GM19397 (cell line): ENCODE data around the gene RYR2.

Experiments
- ATAC-seq: cut with Tn5 transposase; IDR thresholded peaks from one replicate; pipeline ENCODE4 v1.9.1; 2021; ENCODE audit warnings: mild to moderate bottlenecking, moderate library complexity; ENCODE audit not compliant: unreplicated experiment

RYR2 gene

DNA sequence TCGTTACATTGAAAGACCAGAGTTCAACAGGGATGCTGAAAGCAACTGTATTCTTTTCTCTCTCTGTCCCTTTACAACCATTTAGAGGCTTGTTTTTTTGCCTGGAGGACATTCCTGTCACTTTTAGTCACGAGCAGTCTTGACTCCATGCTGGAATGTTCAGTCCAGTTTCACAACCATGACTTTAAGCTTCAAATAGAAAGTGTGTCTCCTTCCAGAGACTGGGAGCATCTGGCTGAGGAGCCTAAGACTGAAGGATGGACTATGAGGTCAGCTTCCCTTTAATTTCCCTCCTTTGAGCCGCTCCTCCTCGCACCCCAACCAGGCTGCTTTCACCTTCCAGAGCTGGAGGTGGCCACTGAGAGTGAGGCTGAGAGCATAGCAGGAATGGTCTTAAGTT lies 10.5 kb upstream of the RYR2 start:
- ATAC-seq, result no peak

- ATAC-seq, result peak; percentile 68
Observed at GRCh38 chr1:237032029-237032428, 10.0 kb upstream of the RYR2 start.

GRCh38 chr1:237033061-237033460 lies 8.9 kb upstream of the RYR2 start:
- no peak for ATAC-seq

DNA sequence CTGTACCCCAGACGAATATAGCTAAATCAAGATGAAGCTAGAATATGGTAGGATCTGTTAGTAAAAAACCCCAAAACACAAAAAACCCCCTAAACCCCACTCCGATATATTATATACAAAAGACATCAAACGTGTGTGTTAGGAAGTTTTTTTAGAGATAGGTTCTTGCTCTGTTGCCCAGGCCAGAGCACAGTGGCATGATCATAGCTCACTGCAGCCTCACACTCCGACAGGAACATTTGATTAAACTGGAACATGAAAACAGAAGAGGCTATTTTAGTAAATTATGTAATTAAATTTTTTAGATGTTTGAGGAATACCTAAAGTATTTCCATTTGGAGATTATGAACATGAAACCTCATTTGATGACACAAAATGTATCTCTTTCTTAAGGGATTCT lies 8.2 kb upstream of the RYR2 start:
- ATAC-seq, result no peak

- no peak for ATAC-seq
Observed at GRCh38 chr1:237035759-237036158, 6.2 kb upstream of the RYR2 start.

DNA sequence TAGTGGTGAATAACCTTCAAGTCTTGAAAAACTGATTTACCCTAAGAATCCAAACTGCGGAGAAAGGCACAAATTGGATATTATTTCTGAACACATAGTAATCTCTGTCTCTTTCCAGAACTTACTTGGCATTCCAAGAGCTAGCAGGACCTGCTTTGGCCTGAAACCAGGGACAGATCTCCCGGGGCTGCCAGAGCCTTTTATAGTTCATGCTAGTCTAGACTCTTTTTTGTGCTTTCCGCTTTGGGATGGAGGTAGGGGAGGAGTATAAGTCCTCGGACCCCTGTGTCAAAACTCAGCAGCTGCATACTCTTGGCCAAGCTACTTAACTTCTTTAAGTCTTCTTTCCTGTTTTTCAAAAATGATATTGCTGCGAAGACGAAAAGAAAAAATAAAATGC lies 3.8 kb upstream of the RYR2 start:
- no peak for ATAC-seq

- no peak for ATAC-seq
Observed at GRCh38 chr1:237040823-237041222, 1.2 kb upstream of the RYR2 start.

DNA sequence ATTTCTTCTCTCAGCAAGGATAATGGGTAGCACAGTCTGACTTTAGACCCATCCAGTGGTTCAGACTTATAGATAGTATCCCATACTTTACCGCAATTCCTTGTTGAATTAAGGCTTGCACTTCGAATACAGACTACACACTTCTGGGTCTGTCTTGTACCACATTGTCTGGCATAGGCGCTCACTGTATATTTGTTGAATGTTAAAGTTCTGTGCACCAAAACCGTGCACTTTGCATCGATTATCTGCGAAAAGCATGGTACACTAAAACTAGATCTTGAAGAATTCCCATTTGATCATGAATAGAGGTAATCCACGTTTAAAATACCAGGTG lies 556 bp upstream of the RYR2 start:
- ATAC-seq, result no peak

GRCh38 chr1:237042526-237042891 lies 525 bp downstream of the RYR2 start:
- ATAC-seq, result no peak

- no peak for ATAC-seq
Observed at GRCh38 chr1:237042892-237043576, 1.1 kb downstream of the RYR2 start.

GRCh38 chr1:237043846-237044636 lies 2.1 kb downstream of the RYR2 start:
- ATAC-seq, result no peak

DNA sequence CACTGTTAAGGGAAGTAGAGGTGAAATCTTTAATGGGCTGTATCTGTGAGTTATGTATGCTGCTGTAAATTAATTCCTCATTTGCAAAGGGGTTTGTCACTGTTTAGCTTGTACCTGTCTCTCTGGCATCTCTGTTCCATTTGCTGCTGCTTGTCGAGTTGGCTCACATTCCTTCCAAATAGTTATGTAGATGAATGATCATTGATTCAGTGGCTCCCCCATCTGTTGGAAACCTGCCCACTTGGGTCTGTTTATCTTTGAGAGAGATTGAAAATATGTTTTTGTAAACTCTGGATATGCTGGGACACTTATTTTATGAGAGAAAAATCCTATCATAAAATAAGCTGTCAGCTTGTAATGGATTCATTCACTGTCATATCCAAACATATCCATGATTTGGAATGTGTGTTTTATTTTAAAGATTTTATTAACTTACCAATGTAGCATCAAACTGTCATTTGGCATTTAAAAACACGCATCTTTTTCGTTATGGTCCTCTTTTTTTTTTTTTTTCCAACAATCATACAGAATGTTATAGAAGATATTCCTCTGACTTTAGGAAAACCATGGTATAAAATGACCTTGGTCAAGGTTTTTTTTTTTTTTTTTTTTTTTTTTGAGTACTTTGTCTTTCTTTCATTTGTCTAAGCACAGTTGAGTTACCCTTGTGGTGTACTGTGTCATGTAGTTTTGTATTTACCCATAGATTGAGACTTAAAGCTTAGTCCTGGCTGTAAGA lies 3.5 kb downstream of the RYR2 start:
- no peak for ATAC-seq

GRCh38 chr1:237048803-237049202 lies 6.8 kb downstream of the RYR2 start:
- ATAC-seq, result no peak

DNA sequence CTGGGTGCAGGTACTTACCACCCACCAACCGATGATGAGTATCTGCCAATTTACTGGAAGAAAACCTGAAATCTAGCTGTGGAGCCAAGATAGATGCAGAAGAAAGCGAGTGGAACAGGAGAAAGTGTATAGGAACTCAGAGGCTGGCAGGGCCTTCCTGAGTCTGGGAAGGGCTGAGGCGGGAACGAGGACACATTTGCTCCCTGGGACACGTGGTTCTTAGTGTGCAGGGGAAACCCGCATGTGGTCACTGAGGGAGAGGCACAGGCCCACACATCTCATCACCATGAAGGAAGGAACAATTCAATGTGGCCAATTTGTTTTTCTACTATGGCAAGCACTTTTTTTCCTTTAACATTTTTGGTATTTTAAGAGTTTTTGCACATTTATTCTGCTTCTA lies 8.2 kb downstream of the RYR2 start:
- ATAC-seq, result no peak

DNA sequence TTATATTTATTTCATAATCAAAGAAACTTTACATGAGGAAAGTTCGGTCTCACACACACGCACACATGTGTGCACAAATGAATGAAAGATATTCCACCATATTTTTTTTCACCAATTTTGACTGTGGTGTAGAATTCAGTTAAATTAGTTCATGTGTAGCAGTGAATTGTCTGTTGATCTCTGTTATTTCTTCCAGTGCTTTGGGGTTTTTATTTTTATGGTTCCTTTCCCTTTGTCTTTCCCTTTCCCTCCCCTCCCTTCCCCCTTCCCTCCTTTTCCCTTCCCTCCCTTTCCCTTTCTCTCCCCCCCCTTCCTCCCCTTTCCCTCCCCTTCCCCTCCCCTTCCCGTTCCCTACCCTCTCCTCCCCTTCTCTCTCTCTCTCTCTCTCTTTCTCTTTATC lies 8.9 kb downstream of the RYR2 start:
- no peak for ATAC-seq

GRCh38 chr1:237054313-237054712 lies 12.3 kb downstream of the RYR2 start:
- ATAC-seq, result no peak

- no peak for ATAC-seq
Observed at GRCh38 chr1:237058470-237058869, 16.5 kb downstream of the RYR2 start.

DNA sequence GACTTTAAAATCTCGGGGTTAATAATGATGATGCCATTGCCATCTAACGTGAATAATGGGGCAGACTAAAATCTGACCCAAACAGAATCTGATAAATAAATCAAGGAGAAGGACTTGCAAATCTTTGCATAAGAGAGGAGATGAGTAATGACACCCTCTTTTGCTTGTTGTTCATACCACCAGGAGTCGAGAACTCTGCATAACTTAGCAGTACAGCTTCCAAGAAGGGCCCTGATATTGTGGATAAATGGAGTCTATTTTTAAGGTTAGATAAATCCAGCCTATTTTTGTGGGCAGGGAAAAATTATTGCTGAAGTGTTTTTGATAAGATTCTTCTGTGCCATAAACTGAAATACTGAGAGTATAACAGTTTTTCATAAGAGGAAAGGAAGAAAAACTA lies 17.3 kb downstream of the RYR2 start:
- ATAC-seq, result no peak

DNA sequence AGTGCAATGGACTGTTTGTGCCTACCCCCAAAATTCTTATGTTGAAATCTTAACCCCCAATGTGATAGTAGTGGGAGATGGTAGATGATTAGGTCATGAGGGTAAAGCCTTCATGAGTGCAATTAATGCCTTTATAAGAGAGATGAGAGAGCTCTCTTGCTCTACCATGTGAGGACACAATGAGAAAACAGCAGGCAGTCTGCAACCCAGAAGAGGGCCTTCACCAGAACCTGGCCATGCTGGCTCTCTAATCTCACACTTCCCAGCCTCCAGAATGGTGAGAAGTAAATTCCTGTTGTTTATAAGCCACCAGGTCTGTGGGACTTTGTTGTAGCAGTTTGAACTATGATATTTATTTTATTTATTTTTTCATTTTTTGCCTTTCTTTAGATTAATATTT lies 21.0 kb downstream of the RYR2 start:
- no peak for ATAC-seq

GRCh38 chr1:237065903-237066302 lies 23.9 kb downstream of the RYR2 start:
- ATAC-seq, result no peak

DNA sequence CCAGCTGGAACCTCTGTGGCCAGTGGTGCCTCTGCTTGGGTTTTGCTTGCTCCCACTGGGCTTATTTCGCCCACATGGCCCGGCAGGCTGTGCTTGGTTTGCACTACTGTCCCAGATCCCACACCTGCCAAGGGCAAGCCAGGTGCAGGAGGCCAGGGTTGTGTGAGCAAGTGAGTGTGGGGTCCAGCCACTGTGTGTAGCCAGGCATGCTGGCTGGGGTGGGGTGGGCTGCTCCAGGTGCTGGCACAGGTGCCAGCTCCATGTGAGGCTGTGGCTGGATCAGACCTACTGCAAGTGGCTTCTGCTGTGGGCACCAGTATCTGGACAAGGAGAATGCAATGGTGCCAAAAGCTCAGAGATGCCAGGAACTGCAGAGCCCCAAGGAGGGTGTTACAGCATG lies 28.5 kb downstream of the RYR2 start:
- ATAC-seq, result no peak
